GM10847 (cell line): Measurements from ENCODE around the gene KAT6B.

ENCODE experiments used
- POLR2A ChIP-seq: IDR thresholded peaks from 2 replicates; pipeline ENCODE4 v1.6.1; 2011; ENCODE audit not compliant: insufficient read length; ENCODE audit errors: extremely low read depth

The KAT6B gene

DNA sequence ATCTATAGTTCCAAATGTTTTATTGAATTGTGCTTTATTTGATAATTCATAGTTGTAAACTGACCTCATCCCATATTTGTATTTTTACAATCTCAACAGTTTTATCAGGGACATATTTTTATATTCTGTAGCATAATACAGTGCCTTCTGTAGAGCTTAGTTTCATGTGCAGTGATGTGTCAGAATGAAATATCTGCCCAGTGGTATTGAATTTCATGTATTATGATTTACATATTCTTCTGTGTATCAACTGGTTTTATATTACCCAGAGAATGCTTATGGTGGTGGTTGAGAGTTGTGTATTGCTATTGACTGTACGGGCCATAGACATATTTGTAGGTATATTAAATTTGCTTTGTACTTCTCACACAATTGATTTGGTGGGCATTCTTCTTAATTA lies 89.9 kb downstream of the KAT6B start:
- TF ChIP-seq POLR2A: no peak

DNA sequence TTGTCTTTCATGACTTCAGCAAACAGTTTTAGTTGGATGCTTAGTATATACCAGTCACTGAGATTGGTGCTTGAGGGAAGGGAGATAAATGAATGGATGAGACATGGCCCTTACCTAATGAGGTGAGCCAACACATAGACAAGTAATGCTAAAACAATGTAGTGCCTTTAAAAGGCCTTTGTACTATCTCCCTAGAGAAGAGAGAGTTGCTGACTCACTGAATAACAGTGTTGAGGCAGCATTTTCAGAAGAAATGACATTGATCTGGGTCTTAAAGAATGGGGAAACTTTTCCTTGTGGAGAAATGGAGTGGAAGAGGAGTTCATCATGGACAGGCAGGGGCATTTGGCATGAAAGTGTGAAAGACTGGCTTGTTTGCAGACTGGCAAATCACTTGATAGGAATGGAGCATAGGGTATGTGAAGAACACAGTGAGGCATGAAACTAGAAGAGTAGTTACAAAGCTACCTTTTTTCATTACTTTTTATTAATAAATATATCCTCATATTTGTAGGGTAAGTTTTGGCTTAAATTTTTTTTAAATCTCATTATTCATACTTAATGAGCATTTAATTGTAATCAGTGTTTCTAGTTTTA lies 91.2 kb downstream of the KAT6B start:
- no peak for TF ChIP-seq POLR2A

DNA sequence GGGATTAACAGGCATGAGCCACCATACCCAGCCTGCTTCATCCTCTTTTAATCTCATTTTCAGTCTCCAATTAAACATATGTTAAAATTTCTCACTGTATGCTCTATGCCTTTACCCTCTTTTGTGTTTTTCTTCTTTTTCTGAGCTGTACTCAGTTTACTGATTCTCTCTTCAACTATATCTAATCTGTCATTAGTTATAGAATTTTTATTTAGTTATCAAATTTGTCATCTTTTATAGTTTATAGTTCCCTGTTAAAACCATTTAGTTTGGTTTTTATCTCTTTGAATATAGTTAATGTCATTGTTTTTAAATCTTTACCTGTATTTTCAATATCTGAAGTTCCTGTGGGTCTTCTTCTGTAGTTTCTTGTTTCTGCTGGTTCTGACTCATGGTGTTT lies 93.3 kb downstream of the KAT6B start:
- no peak for TF ChIP-seq POLR2A

DNA sequence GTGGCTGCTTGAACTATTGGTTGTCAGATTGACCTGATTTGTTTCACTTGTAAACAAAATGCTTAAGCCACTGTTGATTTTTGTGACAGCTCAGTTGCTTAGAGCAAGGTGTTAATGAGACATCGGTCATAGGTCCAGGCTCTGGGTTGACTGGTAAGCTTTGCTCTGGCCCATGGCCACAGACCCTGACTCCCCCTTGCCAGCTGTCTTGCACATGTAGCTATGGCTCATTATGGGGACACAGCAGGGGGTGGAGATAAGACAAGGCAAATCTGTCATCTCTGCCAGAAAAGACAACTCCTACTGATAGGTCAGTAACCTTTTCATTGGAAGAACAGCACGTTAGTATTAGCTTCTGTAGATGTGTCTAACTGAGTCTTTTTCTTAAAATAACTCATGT lies 95.3 kb downstream of the KAT6B start:
- TF ChIP-seq POLR2A: no peak

DNA sequence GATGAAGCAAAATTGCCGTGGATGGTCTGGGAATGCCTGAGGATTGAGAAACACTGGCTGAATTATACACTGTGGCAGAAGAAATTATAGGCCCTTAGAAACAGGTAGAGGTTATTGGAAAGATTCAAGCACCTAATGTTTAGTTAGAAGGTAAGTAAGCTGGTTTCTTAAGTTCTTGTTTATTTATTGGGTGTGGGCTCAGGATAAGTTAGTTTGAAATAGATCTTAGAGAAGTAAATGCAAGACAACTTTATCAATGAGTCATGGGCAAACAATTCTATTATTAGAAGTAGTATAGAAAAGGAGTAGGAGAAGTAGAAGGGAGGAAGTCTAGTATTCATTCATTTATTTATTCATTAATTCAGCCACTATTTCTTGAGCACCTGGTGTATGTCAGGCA lies 96.5 kb downstream of the KAT6B start:
- no peak for TF ChIP-seq POLR2A

DNA sequence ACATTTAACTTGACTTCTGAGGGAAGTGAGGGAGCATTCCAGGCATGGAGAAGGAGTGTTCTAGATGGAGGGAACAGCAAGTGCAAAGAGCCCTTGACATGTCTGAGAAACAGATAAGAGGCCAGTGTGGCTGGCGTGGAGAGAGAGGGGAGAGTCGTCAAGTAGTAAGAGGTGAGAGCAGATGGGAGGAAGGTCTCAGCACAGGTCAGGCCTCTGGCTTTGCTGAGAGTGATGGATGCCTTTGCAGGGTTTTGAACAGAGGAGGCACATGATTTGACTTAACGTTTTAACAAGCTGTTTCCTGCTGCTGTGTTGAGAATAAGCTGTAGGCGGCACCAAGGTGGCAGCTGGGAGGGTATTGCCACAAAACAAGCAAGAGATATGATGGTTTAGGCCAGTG lies 97.2 kb downstream of the KAT6B start:
- TF ChIP-seq POLR2A: no peak

DNA sequence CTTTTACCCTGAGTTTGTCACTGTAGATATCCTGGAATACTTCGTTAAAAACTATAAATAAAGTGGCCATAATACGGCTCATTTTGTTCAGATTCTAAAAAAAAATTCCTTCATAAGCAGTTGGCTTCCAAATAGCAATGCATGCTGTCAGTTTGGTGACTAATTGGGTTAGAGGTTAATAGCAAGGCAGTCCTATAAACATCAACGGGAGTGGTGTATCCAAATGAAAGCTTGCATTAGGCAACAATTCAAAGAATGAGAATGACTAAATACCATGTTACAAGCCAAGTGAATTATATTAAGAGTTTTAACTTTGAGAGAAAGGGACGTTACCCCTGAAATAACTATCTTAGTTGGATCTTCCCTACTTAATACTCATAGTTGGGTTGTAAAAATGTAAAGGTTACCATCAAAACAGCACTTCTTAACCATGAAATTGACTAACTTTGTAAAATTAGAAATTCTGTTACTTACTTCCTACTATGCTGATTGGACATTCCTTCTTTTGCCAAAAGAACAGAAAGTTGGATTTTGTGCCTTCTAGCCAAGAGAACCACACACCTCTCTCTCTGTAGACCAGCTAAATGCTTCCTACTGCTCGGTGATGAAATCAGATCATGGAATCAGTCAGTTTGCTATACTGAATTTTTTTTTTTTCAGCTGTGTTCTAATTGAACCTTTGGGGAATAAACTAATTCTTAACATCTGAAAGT lies 98.0 kb downstream of the KAT6B start:
- TF ChIP-seq POLR2A: no peak

DNA sequence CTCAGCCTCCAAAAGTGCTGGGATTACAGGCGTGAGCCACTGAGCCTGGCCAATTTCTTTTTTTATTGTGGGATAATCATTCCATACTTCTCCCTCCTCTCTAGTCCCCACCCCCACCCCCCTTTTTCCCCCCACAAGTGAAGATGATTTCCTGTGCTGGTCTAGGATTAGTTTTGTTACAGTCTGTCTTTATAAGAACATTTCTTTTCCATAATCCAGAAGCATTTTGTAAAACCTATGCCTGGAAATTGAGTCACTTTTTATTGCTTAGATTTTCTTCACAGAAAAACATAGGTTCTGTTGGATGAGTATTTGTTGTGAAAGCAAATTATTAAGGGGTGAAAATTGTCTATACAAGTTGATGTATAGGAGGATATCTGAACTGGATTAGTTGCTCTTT lies 98.9 kb downstream of the KAT6B start:
- no peak for TF ChIP-seq POLR2A

DNA sequence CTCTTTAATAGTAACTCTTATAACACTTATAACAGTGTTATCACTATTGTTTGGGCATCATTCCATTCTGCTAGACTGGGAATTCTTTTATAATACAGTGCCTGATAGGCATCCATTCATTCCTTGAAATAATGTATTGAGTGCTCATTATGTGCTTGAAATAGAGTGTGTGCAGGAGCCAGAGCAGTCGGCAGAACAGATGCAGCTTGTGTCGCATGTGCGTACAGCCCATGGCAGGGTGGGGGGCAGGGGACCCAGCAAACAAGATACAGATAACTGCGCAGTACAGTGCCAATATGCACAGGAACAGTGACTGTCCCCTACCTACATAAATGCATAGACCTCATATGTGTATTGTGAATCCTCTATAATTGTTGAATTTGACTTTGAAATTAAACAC lies 99.3 kb downstream of the KAT6B start:
- no peak for TF ChIP-seq POLR2A

DNA sequence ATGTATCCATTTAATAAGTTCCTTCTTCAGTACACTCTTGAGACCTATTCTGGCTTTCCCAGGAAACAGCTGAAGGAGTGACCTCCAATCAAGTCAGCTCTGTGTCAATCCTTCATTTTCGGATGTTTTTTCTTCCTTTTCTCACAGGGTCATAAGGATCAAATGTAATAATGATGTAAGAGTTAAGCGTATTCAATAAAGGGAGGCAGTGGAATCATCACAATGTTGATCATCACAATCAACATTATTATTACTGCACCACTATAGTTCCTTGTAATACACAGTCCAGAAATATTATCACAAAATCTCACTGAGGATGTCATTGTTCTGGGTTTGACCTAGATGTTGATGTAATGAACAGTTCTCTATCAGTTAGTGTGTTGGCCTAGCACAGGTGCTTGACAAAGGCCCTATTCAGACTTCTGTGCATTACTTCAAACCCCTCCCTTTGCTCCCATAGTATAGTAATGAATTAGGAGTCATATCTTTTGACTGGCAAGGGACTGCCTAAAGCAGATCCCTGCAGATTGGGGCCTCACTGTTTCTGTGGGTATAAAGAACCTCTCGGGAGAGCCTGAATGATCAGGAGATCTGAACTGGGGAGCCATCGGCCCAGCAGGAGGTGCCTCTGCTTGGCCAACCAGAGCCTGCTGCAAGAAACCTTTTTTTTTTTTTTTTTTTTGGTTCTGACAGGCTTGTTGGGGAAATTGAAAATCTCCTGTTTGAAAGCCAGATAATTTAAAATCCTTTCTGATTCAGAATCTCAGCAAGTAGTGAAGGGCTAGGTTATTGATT lies 100.6 kb downstream of the KAT6B start:
- TF ChIP-seq POLR2A: no peak

DNA sequence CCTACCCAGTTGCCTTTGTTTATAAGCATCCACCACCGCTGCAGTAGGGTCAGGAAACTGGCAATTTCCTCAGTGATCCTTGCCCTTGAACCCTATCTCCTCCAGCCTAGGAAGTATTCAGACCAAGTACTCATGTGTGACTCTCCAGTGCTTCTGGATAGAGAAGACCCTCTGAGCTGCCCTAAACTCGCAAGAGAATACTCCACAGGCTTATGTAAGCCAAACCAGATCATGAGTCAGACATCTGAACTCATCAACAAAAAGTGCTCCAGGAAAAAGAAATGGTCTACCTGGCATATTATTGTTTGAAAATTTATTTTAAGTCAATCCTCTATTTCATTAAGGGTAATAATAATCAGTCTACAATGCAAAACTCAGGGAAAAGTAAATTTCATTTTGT lies 101.3 kb downstream of the KAT6B start:
- TF ChIP-seq POLR2A: no peak

DNA sequence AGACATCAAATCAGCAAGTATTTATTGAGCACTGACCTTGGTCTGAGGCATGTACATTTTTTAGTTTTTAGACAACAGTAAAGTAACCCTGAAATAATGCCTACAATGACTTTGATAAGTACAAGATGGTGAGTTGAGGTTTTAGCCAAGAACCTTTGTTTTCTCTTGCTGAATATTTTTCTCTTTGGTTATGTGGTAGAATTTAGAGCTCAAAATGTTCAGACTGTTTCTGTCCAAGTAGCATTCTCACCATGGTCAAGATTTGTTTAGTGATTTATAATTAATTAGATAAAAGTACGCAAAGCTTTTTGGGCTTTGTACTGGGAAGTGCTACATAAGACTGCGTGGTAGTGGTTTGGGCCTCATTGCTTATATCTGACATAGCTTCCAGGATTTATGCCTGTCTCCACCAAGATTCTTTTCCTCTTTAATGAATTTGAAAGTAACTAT lies 102.4 kb downstream of the KAT6B start:
- no peak for TF ChIP-seq POLR2A

DNA sequence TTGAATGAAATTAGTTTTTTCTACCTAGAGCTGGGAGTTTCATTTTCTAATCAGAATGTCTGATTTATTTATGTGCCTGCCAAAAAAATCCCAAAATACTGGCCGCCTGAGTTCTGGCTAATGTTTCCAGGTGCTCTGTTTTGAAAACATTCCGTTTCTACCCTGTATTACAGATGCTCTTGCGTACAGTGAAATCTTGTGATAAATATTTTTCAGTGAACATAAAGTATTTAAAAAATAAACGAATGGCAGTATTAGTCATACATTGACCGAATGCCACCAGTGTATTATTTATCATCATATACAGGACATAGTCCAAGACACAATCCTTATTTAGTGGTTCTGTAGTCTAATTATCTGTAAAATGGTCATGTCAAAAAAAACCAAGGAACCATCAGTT lies 102.8 kb downstream of the KAT6B start:
- no peak for TF ChIP-seq POLR2A

DNA sequence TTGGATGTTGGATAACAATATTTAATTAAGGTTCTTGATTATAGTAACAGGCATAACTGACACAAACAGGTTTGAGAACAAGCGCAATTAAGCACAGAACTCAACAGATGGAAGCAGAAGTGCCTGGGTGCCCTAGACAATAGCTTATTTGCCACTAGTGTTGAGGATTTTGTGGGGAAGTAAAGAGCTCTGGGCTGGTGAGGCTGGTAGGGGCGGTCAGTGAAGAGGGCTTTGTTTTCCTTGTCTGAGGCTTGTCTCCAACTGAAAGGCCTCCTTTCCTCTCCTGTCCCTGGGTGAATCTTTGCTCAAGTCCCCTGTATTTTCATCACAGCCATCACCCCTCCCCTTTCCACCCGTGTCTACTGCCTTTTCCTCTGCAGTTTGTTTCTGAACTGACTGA lies 104.6 kb downstream of the KAT6B start:
- no peak for TF ChIP-seq POLR2A

DNA sequence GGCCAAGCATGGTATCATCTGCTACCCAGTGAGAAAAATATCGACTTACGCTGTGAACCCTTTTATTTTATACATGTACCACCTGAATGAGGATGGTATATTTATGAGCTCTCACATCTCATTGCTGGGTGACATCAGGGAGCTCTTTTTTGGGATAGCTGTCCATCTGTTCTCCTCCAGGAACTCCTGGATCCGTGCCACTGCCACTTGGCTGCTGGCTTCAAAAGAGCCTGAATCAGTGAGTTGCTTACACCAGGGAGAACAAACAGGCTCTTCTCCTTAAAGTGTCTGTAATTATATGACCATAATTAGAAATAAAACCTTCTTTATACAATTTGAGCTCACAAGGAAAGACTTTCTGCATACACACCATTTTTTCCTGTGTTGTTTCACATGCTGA lies 106.2 kb downstream of the KAT6B start:
- no peak for TF ChIP-seq POLR2A

DNA sequence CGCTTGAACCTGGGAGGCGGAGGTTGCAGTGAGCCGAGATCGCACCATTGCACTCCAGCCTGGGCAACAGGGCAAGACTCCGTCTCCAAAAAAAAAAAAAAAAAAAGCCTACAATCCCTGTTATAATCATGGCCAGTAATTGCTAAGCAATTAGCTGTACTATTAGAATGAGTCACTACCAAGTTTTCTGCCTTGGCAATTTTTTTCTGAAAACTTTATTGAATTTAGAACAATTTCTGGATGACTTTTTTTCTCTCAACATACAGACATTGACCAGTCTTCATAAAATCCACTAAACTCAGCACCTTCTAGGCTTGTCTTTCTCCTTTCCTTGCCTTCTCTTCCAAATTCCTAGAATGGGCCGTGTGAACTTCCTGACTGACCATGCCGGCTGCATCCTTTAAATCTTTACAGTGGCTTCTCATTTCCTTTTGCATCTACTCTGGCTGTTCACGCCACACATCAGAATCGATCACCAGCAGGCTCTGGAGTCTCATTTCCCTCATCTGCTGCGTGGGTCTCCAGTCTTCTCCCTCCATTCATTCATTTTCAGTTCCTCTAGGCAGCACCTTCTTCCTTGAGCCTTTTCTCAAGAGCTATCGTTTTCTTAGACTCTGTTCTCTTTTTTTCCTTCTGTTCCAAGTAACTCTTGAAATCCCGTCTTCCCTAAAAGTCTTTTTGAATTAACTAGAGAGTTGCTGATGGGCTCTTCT lies 107.9 kb downstream of the KAT6B start:
- TF ChIP-seq POLR2A: no peak

DNA sequence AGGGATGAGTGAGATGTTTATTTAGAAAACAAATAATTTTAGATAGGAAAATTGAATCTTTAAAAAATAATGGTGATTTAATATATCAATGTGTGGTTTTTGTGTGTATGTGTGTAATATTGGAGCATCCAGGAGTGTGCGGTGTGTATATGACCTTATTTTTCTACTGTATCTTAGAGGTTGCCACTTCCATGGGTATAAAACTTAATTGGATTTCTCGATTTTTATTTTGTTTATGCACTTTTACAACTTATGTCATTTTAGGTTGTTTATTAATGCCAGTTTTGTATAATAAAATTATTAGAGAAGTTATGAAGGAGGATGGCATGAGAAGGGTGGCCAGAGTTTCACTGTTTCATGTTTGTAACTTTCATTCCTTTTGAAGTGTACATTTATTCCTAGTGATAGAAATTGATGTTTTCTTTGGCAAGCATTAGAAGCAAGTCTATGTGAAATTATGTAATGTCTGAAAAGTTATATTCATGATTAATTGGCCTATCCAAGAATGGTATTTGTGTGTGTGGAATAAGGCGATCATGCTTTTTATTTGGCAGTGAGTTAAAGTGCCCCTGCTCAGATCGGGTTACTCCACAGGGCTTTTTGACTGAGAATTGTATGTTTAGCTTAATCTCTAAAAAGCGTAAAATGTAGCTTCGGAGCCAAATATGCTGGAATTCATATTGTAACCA lies 110.3 kb downstream of the KAT6B start:
- TF ChIP-seq POLR2A: no peak
